HG02943 (cell line): ENCODE data around the gene RNF151.
A peak's percentile ranks its signal among the peaks of the same experiment; 100 is the strongest.

Experiments
- ATAC-seq: cut with Tn5 transposase; IDR thresholded peaks from one replicate; pipeline ENCODE4 v1.9.1; 2021; ENCODE audit warnings: mild to moderate bottlenecking, low read depth, moderate library complexity; ENCODE audit not compliant: unreplicated experiment

Gene RNF151

GRCh38 chr16:1976216-1976520, 9.5 kb downstream of the RNF151 start:
- ATAC-seq, result no peak

GRCh38 chr16:1976951-1977874, 10.6 kb downstream of the RNF151 start:
- no peak for ATAC-seq

GRCh38 chr16:1977875-1978268, 11.2 kb downstream of the RNF151 start:
- no peak for ATAC-seq

- no peak for ATAC-seq
Observed at GRCh38 chr16:1978476-1979120, 11.9 kb downstream of the RNF151 start.

- no peak for ATAC-seq
Observed at GRCh38 chr16:1979271-1980029, 12.8 kb downstream of the RNF151 start.

GRCh38 chr16:1980030-1980769, 13.5 kb downstream of the RNF151 start:
- no peak for ATAC-seq

GRCh38 chr16:1980770-1981087, 14.1 kb downstream of the RNF151 start:
- ATAC-seq, result no peak

- no peak for ATAC-seq
Observed at GRCh38 chr16:1981398-1981836, 14.8 kb downstream of the RNF151 start, which contains the start of gene NOXO1. Gene NOXO1 (minus strand): TSS chr16:1981469. CDS start chr16:1981179, 290 bp downstream.

- no peak for ATAC-seq
Observed at GRCh38 chr16:1982013-1982433, 15.4 kb downstream of the RNF151 start.

- no peak for ATAC-seq
Observed at GRCh38 chr16:1982991-1983543, 16.4 kb downstream of the RNF151 start.

GRCh38 chr16:1983544-1984346, 17.1 kb downstream of the RNF151 start, which contains the start of gene GFER:
Gene GFER (plus strand): TSS chr16:1984193. CDS start chr16:1984219, 26 bp downstream.
- ATAC-seq, result peak; percentile 61

- ATAC-seq, result no peak
Observed at GRCh38 chr16:1984347-1985225, 17.9 kb downstream of the RNF151 start.

GRCh38 chr16:1985466-1986150, 19.0 kb downstream of the RNF151 start:
- no peak for ATAC-seq

- ATAC-seq, result no peak
Observed at GRCh38 chr16:1987198-1987597, 20.5 kb downstream of the RNF151 start.

- ATAC-seq, result no peak
Observed at GRCh38 chr16:1989209-1990100, 22.8 kb downstream of the RNF151 start, which contains the start of gene SYNGR3. Gene SYNGR3 (plus strand): TSS chr16:1989970. CDS start chr16:1990103, 133 bp downstream.

- no peak for ATAC-seq
Observed at GRCh38 chr16:1990101-1990350, 23.4 kb downstream of the RNF151 start.
